Ecto neural progenitor cell (in vitro differentiated cells): ENCODE results near the gene ZNF664.

Source experiments
- DNase-seq: peaks from one replicate; pipeline ENCODE4 v3.0.0-alpha.2; 2018; ENCODE audit warnings: low spot score

Gene ZNF664

GRCh38 chr12:124034297-124034696, 61.3 kb downstream of the ZNF664 start:
- no peak for DNase-seq

- no peak for DNase-seq
Measured at GRCh38 chr12:124035163-124035562, 62.1 kb downstream of the ZNF664 start.

- no peak for DNase-seq
Measured at GRCh38 chr12:124036171-124036598, 63.2 kb downstream of the ZNF664 start.

- peak; percentile 69 for DNase-seq
Measured at GRCh38 chr12:124036657-124037109, 63.7 kb downstream of the ZNF664 start.

GRCh38 chr12:124037331-124037730, 64.3 kb downstream of the ZNF664 start:
- DNase-seq = no peak

- no peak for DNase-seq
Measured at GRCh38 chr12:124039276-124039675, 66.3 kb downstream of the ZNF664 start.

- peak; percentile 42 for DNase-seq
Measured at GRCh38 chr12:124040291-124040690, 67.3 kb downstream of the ZNF664 start.

GRCh38 chr12:124040737-124041136, 67.7 kb downstream of the ZNF664 start:
- no peak for DNase-seq

- peak; percentile 44 for DNase-seq
Measured at GRCh38 chr12:124041907-124042306, 68.9 kb downstream of the ZNF664 start.

GRCh38 chr12:124044021-124044420, 71.0 kb downstream of the ZNF664 start:
- peak; percentile 45 for DNase-seq

- no peak for DNase-seq
Measured at GRCh38 chr12:124044809-124045321, 71.8 kb downstream of the ZNF664 start.

- DNase-seq = no peak
Measured at GRCh38 chr12:124045671-124046455, 72.8 kb downstream of the ZNF664 start.

- DNase-seq = no peak
Measured at GRCh38 chr12:124046456-124046740, 73.4 kb downstream of the ZNF664 start.

GRCh38 chr12:124047045-124047566, 74.1 kb downstream of the ZNF664 start:
- DNase-seq = no peak

- DNase-seq = no peak
Measured at GRCh38 chr12:124049451-124050094, 76.6 kb downstream of the ZNF664 start.

- peak; percentile 69 for DNase-seq
Measured at GRCh38 chr12:124053851-124054250, 80.8 kb downstream of the ZNF664 start.

GRCh38 chr12:124055066-124055465, 82.1 kb downstream of the ZNF664 start:
- DNase-seq = no peak

GRCh38 chr12:124057691-124058090, 84.7 kb downstream of the ZNF664 start:
- DNase-seq = no peak

GRCh38 chr12:124059752-124060151, 86.7 kb downstream of the ZNF664 start:
- DNase-seq = no peak
